OCI-LY1 (cell line): ENCODE measurements around the gene FNIP2.

Source experiments
- H2AFZ ChIP-seq: fragments of 200-600 bp; sonication (generic), shearing (Covaris generic); 2 replicates; pipeline ENCODE4 v1.6.0; 2014; ENCODE audit warnings: antibody characterized with exemption, mild to moderate bottlenecking, low read length
- H3F3A ChIP-seq: fragments of 200-600 bp; sonication (generic), shearing (Covaris generic); 2 replicates; pipeline ENCODE4 v1.6.0; 2014; ENCODE audit warnings: mild to moderate bottlenecking, antibody characterized with exemption, low read length, moderate library complexity; ENCODE audit not compliant: insufficient read depth
- H3K27ac ChIP-seq: fragments of 200-600 bp; sonication (generic); 2 replicates; pipeline ENCODE4 v1.5.1; 2014; ENCODE audit warnings: low read length, mixed run types, mild to moderate bottlenecking, low read depth; ENCODE audit not compliant: poor library complexity, severe bottlenecking
- H3K27me3 ChIP-seq: fragments of 200-600 bp; sonication (generic); 2 replicates; pipeline ENCODE4 v1.6.0; 2014; ENCODE audit warnings: antibody characterized with exemption, mild to moderate bottlenecking, low read length, moderate library complexity; ENCODE audit not compliant: insufficient read depth
- H3K36me3 ChIP-seq: fragments of 200-600 bp; sonication (generic); 2 replicates; pipeline ENCODE4 v1.6.1; 2014; ENCODE audit warnings: mild to moderate bottlenecking, antibody characterized with exemption, low read length, moderate library complexity, mixed read lengths; ENCODE audit not compliant: insufficient read depth
- H3K4me1 ChIP-seq: fragments of 200-600 bp; sonication (generic); 2 replicates; pipeline ENCODE4 v1.5.1; 2014; ENCODE audit warnings: mild to moderate bottlenecking, low read length, moderate library complexity; ENCODE audit not compliant: insufficient read depth, severe bottlenecking
- H3K4me2 ChIP-seq: fragments of 200-600 bp; sonication (generic), shearing (Covaris generic); 2 replicates; pipeline ENCODE4 v1.6.1; 2014; ENCODE audit warnings: low read length
- H3K4me3 ChIP-seq: fragments of 200-600 bp; sonication (generic); 2 replicates; pipeline ENCODE4 v1.5.1; 2014; ENCODE audit warnings: low read length, low read depth, mild to moderate bottlenecking, mixed read lengths; ENCODE audit not compliant: poor library complexity, severe bottlenecking
- H3K79me2 ChIP-seq: fragments of 200-600 bp; shearing (Covaris generic); 2 replicates; pipeline ENCODE4 v1.6.1; 2016; ENCODE audit warnings: mixed run types, low read length, mixed read lengths; ENCODE audit not compliant: insufficient read depth
- H3K9ac ChIP-seq: fragments of 200-600 bp; sonication (generic), shearing (Covaris generic); 2 replicates; pipeline ENCODE4 v1.6.1; 2014; ENCODE audit warnings: mild to moderate bottlenecking, low read length, mixed read lengths
- H3K9me2 ChIP-seq: fragments of 200-600 bp; sonication (generic), shearing (Covaris generic); 2 replicates; pipeline ENCODE4 v1.6.1; 2014; ENCODE audit warnings: low read depth, mild to moderate bottlenecking, low read length, mixed read lengths
- H3K9me3 ChIP-seq: fragments of 200-600 bp; shearing (Covaris generic); 2 replicates; pipeline ENCODE4 v1.6.1; 2014; ENCODE audit warnings: low read length, mixed read lengths
- H4K20me1 ChIP-seq: fragments of 200-600 bp; sonication (generic), shearing (Covaris generic); 2 replicates; pipeline ENCODE4 v1.6.0; 2016; ENCODE audit warnings: mild to moderate bottlenecking, low read length; ENCODE audit not compliant: insufficient read depth
- EZH2 ChIP-seq: fragments of 200-600 bp; sonication (generic), shearing (Covaris generic); IDR thresholded peaks from 2 replicates; pipeline ENCODE4 v1.8.0; 2017; ENCODE audit warnings: borderline replicate concordance, mixed run types, mild to moderate bottlenecking, antibody characterized with exemption, low read length, moderate library complexity, mixed read lengths
- TF ChIP-seq, protein P1 (sequence below): fragments of 200-600 bp; sonication (generic), shearing (Covaris generic); IDR thresholded peaks from 2 replicates; pipeline ENCODE4 v1.5.1; 2017; ENCODE audit warnings: mild to moderate bottlenecking, antibody characterized with exemption, low read length, moderate library complexity, mixed read lengths

Gene FNIP2

DNA sequence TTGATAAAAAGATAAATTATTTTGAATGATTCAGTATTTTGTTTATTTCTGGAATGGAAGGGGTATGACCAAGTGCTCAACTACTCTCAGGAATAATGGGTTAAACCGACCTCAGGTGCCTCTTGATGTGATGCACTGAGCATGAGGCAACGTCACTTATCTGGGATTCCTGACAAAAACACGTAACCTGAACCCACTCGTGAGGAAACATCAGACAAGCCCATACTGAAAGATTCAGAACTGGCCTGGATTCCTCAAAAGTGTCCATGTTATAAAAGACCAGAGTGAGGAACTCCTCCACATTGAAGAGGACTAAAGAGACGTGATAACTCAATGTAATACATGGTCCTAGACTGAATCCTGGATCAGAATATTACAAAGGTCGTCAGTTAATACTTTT, 144.0 kb downstream of the FNIP2 start:
- Histone ChIP-seq H3K4me3 (no peak overlapping the region), H3K9me3 (no peaks in the 10 kb centered on the region), H2AFZ (no peak overlapping the region), H4K20me1 (no peaks in the 10 kb centered on the region), H3K4me2 (no peak overlapping the region), H3K9me2 (no peaks in the 10 kb centered on the region), H3K9ac (no peak overlapping the region), H3K27ac (no peak overlapping the region), H3K27me3 (no peaks in the 10 kb centered on the region), H3K4me1 (no peaks in the 10 kb centered on the region), H3K36me3 (no peaks in the 10 kb centered on the region), H3F3A (no peaks in the 10 kb centered on the region), H3K79me2 (no peaks in the 10 kb centered on the region)
- no peak for TF ChIP-seq EZH2
- TF ChIP-seq, protein P1, sequence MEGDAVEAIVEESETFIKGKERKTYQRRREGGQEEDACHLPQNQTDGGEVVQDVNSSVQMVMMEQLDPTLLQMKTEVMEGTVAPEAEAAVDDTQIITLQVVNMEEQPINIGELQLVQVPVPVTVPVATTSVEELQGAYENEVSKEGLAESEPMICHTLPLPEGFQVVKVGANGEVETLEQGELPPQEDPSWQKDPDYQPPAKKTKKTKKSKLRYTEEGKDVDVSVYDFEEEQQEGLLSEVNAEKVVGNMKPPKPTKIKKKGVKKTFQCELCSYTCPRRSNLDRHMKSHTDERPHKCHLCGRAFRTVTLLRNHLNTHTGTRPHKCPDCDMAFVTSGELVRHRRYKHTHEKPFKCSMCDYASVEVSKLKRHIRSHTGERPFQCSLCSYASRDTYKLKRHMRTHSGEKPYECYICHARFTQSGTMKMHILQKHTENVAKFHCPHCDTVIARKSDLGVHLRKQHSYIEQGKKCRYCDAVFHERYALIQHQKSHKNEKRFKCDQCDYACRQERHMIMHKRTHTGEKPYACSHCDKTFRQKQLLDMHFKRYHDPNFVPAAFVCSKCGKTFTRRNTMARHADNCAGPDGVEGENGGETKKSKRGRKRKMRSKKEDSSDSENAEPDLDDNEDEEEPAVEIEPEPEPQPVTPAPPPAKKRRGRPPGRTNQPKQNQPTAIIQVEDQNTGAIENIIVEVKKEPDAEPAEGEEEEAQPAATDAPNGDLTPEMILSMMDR, result no peak

DNA sequence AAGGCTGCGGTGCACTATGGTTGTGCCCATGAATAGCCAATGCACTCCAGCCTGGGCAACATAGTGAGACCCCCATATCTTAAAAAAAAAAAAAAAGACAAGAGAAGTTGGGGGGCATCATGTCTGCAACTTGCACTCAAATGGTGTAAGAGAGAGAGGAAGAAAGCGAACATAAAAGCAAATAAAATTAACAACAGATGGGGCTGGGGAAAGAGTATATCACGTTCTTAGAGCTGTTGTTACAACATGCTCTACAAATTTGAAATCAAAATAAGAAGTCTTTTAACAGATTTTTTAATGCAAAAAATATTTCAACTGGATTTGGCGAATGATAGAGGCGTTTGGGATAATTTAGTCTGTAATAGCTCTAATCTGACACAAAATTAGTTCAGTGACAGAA, 144.9 kb downstream of the FNIP2 start:
- Histone ChIP-seq H3K4me1 (no peaks in the 10 kb centered on the region), H3K27ac (no peak overlapping the region), H3K9me2 (no peaks in the 10 kb centered on the region), H3K4me3 (no peak overlapping the region), H3K9me3 (no peaks in the 10 kb centered on the region), H3K79me2 (no peaks in the 10 kb centered on the region), H3K36me3 (no peaks in the 10 kb centered on the region), H4K20me1 (no peaks in the 10 kb centered on the region), H3K9ac (no peak overlapping the region), H3K27me3 (no peaks in the 10 kb centered on the region), H2AFZ (no peak overlapping the region), H3K4me2 (no peak overlapping the region), H3F3A (no peaks in the 10 kb centered on the region)
- TF ChIP-seq, protein P1, result no peak
- no peak for TF ChIP-seq EZH2

DNA sequence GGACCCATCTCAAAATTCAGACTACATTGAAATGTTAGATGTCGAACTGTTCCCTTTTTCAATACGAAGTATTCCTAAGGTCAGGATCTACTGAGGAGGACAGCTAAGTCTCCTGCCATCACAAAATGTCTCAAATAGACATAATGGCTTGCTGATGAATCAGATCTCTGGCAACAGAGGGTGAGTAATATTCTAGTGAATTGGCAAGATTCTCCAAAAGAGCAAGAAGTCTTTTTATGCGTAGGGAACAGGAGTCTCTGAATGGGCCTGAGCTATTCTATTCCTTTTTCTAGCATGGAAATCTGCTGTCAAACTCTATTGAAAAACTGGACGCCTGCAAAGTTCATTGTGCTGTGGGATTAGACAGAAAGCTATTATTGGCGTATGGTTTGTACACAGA, 145.4 kb downstream of the FNIP2 start:
- H3K27ac ChIP-seq, result no peak overlapping the region
- no peaks in the 10 kb centered on the region for H4K20me1 ChIP-seq
- H3K27me3 ChIP-seq, result no peaks in the 10 kb centered on the region
- no peaks in the 10 kb centered on the region for H3K79me2 ChIP-seq
- H3K36me3 ChIP-seq, result no peaks in the 10 kb centered on the region
- H3K9me2 ChIP-seq, result no peaks in the 10 kb centered on the region
- no peaks in the 10 kb centered on the region for H3F3A ChIP-seq
- H3K4me1 ChIP-seq, result no peaks in the 10 kb centered on the region
- H3K9me3 ChIP-seq, result no peaks in the 10 kb centered on the region
- H2AFZ ChIP-seq, result no peak overlapping the region
- H3K4me3 ChIP-seq, result no peak overlapping the region
- H3K4me2 ChIP-seq, result no peak overlapping the region
- TF ChIP-seq EZH2, result no peak
- TF ChIP-seq, protein P1, result no peak
- no peak overlapping the region for H3K9ac ChIP-seq
